Measurements from ENCODE around the gene PIAS4. TPM values are rescaled to one million over a fixed set of nuclear protein-coding genes. Genes with fewer than 3 reads are reported as not detected.

PIAS4 gene
- polyA plus RNA-seq, 1 donor from 2014 or later = 8.9 TPM

GRCh38 chr19:4059891-4060620 is 52.5 kb downstream of the PIAS4 start:
- Mint-ChIP-seq H3K27me3 (no peaks in the 10 kb centered on the region), H3K36me3 (peaks cover 2% of the 10 kb centered on the region), H3K4me3 (peak overlapping the region; percentile 75 to 91 (median 88)), H3K27ac (peak overlapping the region; percentile 81 to 95 (median 95)), H3K9me3 (no peaks in the 10 kb centered on the region), H3K4me1 (peaks cover 13 to 18% (median 14%) of the 10 kb centered on the region in 3 donors)

- peak overlapping the region; percentile 75 to 91 (median 88) for H3K4me3 Mint-ChIP-seq
- no peaks in the 10 kb centered on the region for H3K9me3 Mint-ChIP-seq
- peak overlapping the region; percentile 81 to 95 (median 95) for H3K27ac Mint-ChIP-seq
- peaks cover 2% of the 10 kb centered on the region for H3K36me3 Mint-ChIP-seq
- peaks cover 13 to 18% (median 13%) of the 10 kb centered on the region in 3 donors for H3K4me1 Mint-ChIP-seq
- no peaks in the 10 kb centered on the region for H3K27me3 Mint-ChIP-seq
Observed at GRCh38 chr19:4060621-4061177, 53.2 kb downstream of the PIAS4 start.

DNA sequence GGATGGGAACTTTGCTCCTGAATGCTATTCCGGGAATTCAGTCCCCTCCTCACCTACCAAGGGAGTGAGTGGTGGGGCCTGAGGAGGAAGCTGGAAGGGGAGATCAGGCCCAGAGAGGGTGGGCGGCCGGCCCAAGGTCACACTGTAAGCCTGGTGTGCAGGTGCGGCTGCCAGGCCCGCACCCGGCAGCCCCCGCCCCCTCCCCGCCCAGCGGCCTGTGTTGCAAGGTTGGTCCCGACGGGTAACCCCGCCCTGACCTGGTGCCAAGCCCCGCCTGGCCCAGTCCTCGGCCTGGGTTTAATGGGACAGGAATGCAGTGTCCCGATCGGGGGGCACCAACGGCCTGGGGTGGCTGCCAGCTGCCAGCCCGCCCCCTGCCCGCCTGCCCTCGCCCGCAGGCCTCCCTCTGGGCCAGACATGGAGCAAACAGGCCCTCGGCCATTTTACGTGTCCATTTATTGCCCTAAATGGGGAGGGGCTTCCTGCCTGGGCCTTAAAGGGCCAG is 53.7 kb downstream of the PIAS4 start:
- H3K4me3 Mint-ChIP-seq = peak overlapping the region; percentile 65 to 91 (median 80)
- H3K27ac Mint-ChIP-seq = peak overlapping the region; percentile 81 to 95 (median 95)
- H3K9me3 Mint-ChIP-seq = no peaks in the 10 kb centered on the region

DNA sequence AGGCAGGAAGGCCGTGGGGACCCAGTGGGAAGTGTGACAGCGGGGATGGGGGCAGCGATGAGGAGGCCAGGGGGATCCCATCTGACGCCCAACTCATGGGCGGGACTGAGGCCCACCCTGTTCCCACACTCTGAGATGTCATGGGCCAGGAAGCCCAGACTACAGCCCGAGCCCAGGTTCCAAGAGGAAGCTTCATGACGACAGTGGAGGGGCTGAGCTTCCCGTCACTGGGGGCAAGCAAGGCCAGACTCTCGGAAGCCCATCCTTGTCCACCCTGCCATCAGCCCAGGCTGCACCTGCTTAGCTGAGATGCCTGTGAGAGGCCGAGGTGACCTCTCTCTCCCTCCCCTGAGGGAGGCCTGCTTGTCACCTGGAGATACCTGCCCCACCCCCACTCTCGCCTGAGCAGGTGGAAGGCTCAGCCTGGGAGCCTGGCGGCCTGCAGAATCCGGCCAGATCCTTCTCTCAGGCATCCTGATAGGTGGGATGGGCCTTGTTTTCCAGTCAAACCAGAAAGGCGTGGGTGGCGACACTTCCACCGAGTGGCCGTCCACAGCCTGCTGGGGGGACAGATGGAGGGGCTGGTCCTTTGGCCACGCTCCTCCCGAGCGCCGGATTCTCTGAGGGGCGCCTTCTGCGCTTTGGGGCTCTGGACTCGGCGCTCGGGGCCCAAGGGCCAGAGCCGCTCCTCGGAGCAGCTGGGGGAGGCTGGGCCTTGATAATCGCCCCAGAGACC is 54.3 kb downstream of the PIAS4 start:
- peak overlapping the region; percentile 38 to 93 (median 80) for H3K4me3 Mint-ChIP-seq

More for the DNA sequence above, 53.7 kb downstream of the PIAS4 start:
- Mint-ChIP-seq H3K36me3 (peaks cover 2% of the 10 kb centered on the region), H3K4me1 (peaks cover 10 to 18% (median 10%) of the 10 kb centered on the region in 3 donors), H3K27me3 (no peaks in the 10 kb centered on the region)

GRCh38 chr19:4062419-4063368 is 55.2 kb downstream of the PIAS4 start:
- peaks cover 8 to 15% (median 10%) of the 10 kb centered on the region in 3 donors for H3K4me1 Mint-ChIP-seq
- no peaks in the 10 kb centered on the region for H3K9me3 Mint-ChIP-seq
- H3K27ac Mint-ChIP-seq = peak overlapping the region; percentile 62 to 99 (median 90)
- H3K27me3 Mint-ChIP-seq = no peaks in the 10 kb centered on the region
- peaks cover 2% of the 10 kb centered on the region for H3K36me3 Mint-ChIP-seq
- H3K4me3 Mint-ChIP-seq = peak overlapping the region; percentile 84 to 98 (median 94)

More for the DNA sequence above, 54.3 kb downstream of the PIAS4 start:
- Mint-ChIP-seq H3K4me1 (peaks cover 10 to 18% (median 10%) of the 10 kb centered on the region in 3 donors), H3K36me3 (peaks cover 2% of the 10 kb centered on the region), H3K9me3 (no peaks in the 10 kb centered on the region), H3K27me3 (no peaks in the 10 kb centered on the region), H3K27ac (peak overlapping the region; percentile 62 to 95 (median 90))

DNA sequence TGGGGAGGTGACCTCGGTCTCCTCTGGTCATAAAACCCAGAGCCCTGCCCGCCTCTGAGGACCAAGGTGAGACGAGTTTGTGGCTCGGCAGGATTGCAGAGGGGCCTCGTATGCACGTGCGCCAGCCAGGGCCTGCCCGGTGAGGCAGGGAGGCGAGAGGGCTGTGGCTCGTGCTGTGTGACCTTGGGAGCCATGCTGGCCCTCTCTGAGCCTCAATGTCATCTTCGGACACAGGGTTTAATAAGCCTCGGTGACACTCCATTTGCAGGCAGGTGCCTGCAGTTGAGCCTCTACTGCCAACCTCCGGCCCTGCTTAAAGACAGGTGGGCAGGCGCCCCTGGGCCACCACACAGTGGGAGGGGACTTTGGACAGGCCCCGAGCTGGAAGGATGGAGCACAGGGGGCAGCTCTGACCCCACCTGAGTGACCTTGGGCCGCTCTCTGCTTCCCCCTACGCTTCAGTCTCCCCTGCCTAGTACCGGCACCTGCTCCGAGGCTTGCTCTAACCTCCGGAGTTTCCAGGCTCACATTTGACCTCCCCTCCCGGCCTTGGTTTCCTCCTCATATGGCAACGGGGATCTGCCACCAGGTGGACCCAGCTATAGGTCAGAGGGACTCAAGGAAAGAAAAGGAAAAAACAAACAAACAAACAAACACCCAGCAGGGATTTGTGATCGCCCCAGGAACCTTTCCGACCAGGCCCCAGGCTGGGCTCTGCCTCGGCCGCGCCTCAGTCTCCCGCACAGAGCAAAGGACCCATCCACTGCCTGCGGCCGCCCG is 56.0 kb downstream of the PIAS4 start:
- Mint-ChIP-seq H3K27me3 (no peaks in the 10 kb centered on the region), H3K27ac (peak overlapping the region in 2 of 3 donors; percentile 95 to 99), H3K4me1 (peaks cover 14 to 19% (median 15%) of the 10 kb centered on the region in 3 donors), H3K36me3 (peaks cover 2% of the 10 kb centered on the region), H3K4me3 (peak overlapping the region; percentile 84 to 98 (median 94)), H3K9me3 (no peaks in the 10 kb centered on the region)

GRCh38 chr19:4064149-4064495 is 56.6 kb downstream of the PIAS4 start:
- peak overlapping the region in 2 of 3 donors; percentile 95 to 99 for H3K27ac Mint-ChIP-seq
- H3K27me3 Mint-ChIP-seq = no peaks in the 10 kb centered on the region
- no peaks in the 10 kb centered on the region for H3K9me3 Mint-ChIP-seq
- H3K36me3 Mint-ChIP-seq = peaks cover 2% of the 10 kb centered on the region
- peaks cover 14 to 23% (median 15%) of the 10 kb centered on the region in 3 donors for H3K4me1 Mint-ChIP-seq
- peak overlapping the region; percentile 84 to 98 (median 94) for H3K4me3 Mint-ChIP-seq

DNA sequence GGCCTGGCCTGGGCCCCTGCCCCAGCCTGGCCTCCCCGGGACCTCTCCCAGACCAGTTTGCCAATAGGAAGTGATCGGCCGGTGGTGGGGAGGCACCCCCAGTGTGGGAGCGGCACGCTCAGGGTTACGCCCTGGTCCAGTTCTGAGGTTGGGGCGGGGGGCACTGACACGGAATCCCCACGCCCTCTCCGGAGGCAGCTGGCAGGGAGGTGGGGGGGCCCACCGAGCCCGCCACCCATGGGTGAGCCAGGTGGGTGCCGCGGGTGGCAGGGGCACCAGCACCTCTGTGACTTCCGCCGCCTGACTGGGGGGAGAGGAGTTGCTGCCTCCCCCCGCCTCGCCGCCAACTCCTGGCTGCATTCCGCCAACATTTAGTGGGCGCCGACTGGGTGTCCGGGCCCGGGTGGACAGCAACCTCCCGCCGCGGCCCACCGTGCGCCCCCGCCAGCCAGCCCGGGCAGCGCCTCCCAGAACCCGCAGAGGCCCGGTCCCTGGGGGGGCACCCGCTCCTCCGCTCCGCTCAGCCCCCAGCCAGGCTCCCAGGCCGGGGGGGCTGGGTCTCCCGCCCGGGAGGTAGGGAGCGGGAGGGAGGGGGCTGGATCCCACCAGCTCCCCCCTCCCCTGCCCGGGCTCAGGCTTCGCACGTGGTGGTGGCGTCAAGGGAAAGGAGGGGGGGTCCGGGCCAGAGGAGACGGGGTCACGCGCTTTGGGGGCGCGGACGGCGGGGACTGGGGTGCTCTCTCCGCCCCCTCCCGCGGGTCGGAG is 57.1 kb downstream of the PIAS4 start:
- H3K9me3 Mint-ChIP-seq = no peaks in the 10 kb centered on the region
- H3K27ac Mint-ChIP-seq = peak overlapping the region in 2 of 3 donors; percentile 10 to 99
- H3K4me1 Mint-ChIP-seq = peaks cover 15 to 26% (median 16%) of the 10 kb centered on the region in 3 donors
- peaks cover 3% of the 10 kb centered on the region for H3K36me3 Mint-ChIP-seq
- H3K27me3 Mint-ChIP-seq = no peaks in the 10 kb centered on the region
- H3K4me3 Mint-ChIP-seq = peak overlapping the region; percentile 84 to 98 (median 94)

DNA sequence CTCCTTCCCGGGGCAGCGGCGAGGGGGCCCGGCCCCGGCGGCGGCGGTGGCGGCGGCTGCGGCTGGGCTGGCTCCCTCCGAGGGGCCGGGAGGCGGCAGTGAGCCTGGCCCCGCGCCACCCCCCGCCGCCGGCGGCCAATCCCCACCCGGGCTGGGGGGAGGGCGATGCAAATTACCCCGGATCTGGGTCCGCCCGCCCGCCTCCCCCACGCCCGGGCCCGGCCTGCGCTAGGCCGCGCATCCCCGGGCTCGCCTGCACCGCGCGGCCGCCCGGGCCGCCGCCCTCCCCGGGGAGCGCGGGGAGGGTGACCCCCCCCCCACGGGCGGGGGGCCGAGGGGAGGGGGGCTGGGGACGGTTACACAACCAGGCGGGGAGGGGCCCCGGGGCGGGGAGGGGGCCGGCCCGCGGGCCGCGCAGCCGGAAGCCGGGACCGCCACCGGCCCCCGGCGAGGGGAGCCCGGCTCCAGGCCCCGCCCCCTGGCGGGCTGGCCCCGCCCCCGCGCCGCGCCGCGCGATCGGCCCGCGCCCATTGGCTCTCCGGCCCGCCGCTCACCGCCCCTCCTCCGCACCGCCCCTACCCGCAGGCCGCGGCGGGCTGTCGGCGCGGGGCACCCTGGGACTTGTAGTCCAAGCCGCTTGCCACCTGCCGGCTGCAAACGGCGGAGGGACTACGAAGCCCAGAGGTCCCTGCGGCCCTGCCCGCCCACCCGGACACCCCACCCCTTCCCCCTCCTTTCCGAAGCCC is 58.1 kb downstream of the PIAS4 start:
- Mint-ChIP-seq H3K27ac (peak overlapping the region in 1 of 3 donors; percentile 73), H3K4me3 (peak overlapping the region; percentile 65 to 90 (median 80)), H3K9me3 (no peaks in the 10 kb centered on the region), H3K4me1 (peaks cover 10 to 22% (median 12%) of the 10 kb centered on the region in 3 donors), H3K36me3 (peaks cover 3% of the 10 kb centered on the region), H3K27me3 (no peaks in the 10 kb centered on the region)

GRCh38 chr19:4066176-4066606 is 58.7 kb downstream of the PIAS4 start:
- H3K4me1 Mint-ChIP-seq = peaks cover 10 to 21% (median 12%) of the 10 kb centered on the region in 3 donors
- no peaks in the 10 kb centered on the region for H3K27me3 Mint-ChIP-seq
- H3K36me3 Mint-ChIP-seq = peaks cover 3% of the 10 kb centered on the region
- H3K4me3 Mint-ChIP-seq = peak overlapping the region; percentile 65 to 90 (median 80)
- no peaks in the 10 kb centered on the region for H3K9me3 Mint-ChIP-seq
- H3K27ac Mint-ChIP-seq = peak overlapping the region in 1 of 3 donors; percentile 92

- Mint-ChIP-seq H3K4me1 (peaks cover 10 to 21% (median 12%) of the 10 kb centered on the region in 3 donors), H3K36me3 (peaks cover 3% of the 10 kb centered on the region), H3K9me3 (no peaks in the 10 kb centered on the region), H3K4me3 (peak within 1 kb of the TSS; percentile 86 to 97 (median 96)), H3K27ac (peak within 1 kb of the TSS; percentile 80 to 99 (median 96)), H3K27me3 (no peaks in the 10 kb centered on the region)
Observed at GRCh38 chr19:4066682-4067395, 59.3 kb downstream of the PIAS4 start, which contains the start of gene ZBTB7A. Gene ZBTB7A (minus strand): TSS chr19:4066899. CDS start chr19:4055232, 11,667 bp downstream.

All from IgD-negative memory B cell (primary cell).